HG03354 (cell line): ENCODE measurements around the gene SENP6.
A peak's percentile ranks its signal among the peaks of the same experiment; 100 is the strongest.

Experiments
- ATAC-seq: cut with Tn5 transposase; IDR thresholded peaks from one replicate; pipeline ENCODE4 v1.9.1; 2021; ENCODE audit warnings: mild to moderate bottlenecking; ENCODE audit not compliant: unreplicated experiment, poor library complexity, severe bottlenecking

The SENP6 gene

DNA sequence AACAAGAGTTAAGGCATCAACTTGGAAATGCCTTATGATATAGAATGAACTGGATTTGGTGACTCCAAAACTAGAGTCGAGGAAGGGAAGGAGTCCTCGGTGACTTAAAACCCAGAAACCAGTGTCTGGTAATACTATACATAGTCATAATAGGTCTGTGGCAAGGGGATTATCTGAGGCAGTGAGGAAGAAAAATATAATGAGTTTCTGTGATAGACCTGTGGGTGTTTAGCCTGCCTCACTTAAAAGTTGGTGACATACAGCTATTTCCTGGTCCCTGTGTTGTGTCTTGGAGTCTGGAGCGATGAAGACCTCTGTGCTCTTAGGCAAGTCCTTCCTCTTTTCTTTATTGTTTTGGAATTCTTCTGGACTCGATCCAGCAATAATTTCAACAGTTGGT, 142.3 kb downstream of the SENP6 start:
- ATAC-seq: no peak

DNA sequence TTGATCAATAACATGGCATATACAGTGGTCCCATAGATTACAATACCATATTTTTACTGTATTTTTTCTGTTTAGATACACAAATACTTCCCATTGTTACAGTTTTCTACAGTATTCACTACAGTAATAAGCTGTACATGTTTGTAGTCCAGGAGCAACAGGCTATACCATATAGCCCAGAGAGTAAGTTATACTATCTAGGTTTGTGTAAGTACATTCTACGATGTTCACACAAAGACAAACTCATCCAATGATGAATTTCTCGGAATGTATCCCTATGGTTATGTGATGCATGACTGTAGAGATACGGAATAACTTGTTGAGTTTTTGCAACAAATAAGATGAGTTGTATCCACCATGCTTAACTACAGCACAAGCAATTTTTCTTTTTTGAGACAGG, 143.7 kb downstream of the SENP6 start:
- no peak for ATAC-seq

DNA sequence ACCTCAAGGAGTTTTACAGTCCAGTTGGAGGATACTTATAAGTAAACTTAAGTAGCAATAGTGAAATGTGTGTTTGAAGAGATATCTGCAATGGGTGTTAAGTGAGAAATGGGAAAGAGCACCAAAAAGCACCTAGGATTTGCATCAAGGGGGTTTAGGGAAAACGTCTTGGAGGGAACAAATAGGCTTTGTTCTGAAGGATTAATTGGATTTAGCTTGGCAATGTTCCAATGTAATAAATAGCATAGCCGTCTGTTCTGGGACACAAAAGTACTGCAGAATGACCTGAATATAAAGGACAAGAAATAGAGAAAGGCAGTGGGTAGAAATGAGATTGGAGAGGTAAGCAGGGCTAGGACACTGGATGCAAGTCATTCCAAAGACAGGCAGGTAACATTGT, 144.5 kb downstream of the SENP6 start:
- no peak for ATAC-seq

DNA sequence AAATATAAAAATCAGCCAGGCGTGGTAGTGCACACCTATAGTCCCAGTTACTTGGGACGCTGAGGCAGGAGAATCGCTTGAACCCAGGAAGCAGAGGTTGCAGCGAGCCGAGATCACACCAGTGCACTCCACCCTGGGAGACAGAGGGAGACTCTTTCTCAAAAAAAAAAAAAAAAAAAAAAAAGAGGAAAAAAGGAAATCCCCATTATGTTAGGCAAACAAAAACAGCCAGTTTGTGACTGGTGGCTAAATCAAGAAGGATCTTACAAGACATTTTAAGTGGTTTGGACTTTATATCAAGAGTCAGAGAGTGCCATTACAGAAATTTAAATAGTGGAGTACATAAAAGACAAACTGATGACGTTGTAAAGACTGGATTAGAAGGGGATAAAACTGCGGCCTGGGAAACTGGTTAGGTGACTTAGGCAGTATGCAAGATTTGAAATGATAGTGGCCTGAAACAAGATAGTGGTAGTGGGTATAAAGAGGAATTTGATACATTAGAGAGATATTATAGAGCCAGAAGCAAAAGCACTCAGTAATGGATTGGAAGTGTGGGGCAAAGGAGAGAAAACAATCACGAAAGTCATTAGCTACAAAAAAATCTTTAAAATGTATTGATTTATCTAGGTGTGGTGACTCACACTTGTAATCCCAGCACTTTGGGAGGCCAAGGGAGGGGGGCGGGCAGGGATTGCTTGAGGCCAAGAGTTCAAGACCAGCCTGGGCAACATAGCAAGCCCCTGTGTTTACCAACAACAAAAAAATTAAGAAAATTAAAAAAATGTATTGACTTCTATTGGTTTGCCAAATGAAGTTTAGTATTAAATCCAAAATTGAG, 145.7 kb downstream of the SENP6 start:
- ATAC-seq: no peak

DNA sequence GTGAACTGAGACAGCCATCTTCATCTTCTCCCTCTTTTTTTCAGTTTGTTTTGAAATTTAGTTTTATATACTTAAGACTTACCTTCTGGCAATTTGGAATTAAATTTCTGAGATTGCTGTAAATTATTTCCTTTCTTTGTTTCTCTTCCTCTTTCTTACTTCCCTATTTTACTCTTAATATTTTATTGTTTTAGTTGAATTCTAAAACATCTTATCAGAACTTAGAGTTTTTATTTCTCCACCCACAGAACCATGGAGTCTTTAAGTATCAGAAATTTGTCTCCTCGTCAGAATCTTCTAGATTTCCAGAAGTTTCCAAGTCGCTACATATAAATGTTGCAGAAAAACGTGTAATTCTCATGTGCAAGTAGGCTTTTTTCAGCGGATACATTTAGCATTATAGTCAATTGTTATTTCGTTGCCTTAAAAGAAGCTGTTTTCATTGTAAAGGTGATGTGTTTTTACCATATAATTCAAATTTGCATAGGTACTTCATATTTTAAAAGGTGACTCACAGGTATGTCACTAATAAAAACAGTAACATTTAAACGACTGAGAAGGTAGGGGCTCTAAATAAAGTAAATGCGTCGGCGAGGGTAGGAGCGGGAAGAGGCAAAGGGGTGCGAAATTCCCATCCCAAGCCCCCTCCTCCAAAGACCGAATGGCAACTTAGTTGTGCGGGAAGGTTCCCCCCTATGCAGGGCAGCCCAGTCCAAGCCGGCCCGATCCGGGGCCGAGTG, 146.5 kb downstream of the SENP6 start:
- peak; percentile 21 for ATAC-seq

DNA sequence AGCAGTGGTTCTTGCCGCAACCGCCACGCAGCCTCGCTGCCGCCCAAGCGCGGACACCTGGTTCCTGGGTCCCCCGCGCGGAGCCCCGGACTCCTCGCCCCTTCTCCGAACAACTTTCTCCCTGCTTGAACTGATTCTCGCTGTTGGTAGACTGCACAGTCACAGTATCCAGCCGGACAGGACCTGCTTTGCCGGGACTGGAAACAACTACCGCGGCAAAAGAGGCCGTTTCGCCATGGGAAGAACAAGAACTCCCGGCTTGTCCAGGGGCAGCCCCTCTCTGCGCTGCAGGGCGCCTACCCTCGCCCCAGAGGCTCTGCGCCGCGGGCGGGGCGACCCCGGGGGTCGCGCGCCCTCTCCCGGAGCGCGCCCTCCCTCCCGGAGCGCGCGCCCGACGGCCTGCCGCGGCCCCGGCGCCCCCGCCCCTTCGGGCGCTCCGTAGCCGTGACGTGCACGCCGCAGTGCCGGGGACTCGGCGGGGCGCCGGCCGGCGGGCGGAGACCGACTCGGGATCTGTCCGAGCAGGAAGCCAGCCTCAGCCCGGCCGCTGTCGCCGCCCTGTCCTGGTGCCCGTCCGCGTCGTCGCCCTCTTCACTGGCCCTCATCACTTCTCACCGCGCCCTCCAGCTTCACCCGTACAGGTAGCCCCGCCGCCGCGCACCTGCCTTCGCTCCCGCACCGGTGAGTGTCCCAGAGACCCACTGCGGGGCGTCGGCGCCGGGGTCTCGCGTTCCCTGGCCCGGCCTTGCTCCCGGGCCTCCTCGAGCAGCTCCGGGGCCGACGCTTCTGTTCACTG, 147.3 kb downstream of the SENP6 start, which contains the start of gene MYO6:
Gene MYO6, plus strand, starts transcription at position 497 of the 796 bp plus-strand sequence. CDS start 68,309 bp downstream, outside the sequence.
- ATAC-seq: peak; percentile 77

DNA sequence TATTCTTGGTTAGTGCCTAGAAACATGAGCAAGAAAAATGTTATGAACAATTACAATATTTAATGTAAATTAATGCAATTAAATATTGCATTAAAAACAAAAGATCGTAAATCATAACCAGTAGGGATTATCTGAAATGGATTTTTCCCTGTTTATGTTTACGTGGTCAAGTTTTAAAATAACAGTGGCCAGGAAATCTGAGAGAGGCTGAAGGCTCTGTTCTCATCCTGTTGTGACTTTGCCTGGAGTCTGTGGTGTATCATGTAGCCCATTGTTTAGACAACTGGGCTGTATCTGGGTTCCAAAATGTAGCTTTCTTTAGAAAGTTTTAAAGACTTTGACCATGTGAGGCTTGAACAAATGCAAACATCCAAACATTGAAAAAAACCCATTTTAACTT, 149.8 kb downstream of the SENP6 start:
- no peak for ATAC-seq

DNA sequence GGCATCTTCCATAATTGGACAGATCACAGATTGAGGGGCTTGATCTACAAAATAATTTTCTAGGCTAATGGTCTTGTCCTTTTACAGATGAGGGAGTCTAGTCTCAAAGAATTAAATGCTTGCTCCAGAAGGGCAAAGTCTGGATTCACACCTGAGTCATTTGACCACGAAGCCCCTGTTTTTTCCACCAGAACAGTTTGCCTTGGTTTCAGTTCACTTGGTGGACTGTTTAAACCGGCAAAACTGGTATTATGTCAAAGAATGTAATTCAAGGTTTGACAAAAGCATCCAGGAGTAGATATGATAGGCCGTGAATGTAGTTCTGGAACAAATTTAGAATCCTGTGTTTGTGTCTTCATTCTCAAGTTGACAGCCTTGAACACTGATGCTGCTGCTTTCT, 150.7 kb downstream of the SENP6 start:
- ATAC-seq: no peak

DNA sequence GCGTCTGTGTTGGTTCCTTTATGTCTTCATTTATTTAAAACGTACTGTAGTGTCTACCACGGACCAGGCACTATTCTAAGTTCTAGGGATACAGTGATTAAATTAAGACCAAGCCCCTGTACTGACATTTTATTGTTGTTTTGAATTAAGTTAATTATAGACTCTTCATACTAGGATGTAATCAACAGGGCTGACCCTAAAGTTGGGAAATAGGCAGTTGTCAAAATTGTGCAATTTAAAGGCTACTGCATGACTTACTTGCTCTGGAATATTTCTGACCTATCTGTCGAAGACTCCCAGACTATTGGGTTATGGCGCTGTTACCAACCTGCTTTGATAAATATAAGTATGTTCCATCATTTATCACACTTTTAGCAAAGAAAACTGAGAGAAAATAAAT, 154.0 kb downstream of the SENP6 start:
- no peak for ATAC-seq

DNA sequence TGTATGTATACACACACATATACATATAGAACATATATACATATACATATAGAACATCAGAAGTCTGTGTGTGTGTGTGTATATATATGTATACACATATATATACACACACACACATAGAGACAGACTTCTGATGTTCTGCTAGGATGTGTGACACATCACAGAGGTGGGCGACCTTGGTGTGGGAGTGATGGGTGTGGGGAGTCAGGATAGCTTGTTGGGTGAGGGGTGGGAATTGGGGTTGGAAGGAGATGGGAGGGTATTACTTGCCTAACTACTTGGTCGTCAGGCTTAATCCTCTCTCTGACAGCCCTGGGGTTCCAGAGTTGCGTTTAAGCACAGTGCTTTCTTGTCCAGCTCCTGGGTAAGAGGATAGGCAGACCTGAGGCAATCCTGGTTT, 155.6 kb downstream of the SENP6 start:
- no peak for ATAC-seq

DNA sequence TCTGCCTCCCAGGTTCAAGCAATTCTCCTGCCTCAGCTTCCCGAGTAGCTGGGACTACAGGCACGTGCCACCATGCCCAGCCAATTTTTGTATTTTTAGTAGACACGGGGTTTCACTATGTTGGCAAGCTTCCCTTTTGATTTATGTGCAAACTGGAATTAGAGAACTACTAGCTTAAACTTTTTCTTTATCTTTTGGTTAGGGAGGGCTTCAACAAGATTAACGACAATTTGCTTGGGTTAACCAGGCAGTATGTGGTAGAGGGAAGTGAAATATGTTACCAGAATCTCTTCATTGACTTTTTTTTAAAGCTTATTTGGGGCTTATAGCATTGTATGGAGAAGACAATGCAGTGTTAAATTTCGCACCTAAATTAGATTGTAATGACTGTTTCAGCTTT, 156.4 kb downstream of the SENP6 start:
- no peak for ATAC-seq

DNA sequence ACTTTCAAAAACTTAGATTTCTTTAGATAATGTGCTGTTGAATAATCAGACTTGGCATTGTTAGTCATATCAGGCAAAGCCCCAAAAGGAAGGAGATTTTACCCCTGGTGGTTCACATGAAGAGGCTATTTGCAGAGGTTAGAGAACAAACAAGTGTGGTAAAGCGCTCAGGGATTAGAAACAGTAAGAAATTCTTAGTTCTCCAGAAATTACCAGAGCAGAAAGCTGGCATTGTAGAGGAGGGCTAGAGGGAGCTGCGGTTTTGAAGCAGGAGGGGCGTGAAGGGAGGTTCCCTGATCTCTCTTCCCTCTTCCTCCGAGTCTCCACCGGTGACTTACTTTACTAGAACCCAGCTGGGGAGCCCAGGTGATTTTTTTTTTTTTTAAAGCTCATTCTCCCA, 157.5 kb downstream of the SENP6 start:
- ATAC-seq: peak; percentile 46

DNA sequence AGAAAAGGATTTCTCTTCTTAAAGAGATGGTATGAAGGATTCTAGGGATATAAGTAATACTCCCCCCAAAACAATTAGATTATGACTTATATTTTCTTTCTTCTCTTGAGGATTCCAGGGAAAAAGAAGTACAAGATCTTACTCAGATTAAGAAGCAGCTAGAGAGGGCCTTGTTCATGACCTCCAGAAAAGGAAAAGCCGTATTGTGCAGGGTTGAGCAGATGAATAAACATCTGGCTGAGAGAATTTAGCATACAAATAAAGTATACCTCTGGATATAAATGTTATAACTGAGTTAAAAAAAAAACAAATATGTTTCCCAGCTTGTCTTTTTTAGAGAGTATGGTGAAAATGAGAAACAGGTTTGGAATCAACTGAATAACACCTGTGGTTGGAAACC, 158.6 kb downstream of the SENP6 start:
- ATAC-seq: no peak

DNA sequence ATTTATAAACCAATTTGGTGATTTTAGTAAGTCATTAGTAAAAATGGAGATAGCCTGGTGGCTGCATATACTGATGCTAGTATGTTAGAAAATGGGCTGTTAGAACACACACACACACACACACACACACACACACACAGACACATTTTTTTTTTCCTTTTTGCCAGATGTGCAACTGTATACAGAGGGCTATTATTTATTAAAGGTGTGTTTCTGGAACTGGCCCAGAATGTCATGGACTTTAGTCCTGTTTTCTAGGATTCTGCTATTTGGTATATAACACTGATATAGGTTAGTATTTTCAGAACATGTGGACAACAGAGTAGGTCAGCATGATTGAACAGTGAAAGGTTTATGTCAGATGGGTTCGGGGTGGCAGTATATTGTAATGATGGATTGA, 159.8 kb downstream of the SENP6 start:
- no peak for ATAC-seq

DNA sequence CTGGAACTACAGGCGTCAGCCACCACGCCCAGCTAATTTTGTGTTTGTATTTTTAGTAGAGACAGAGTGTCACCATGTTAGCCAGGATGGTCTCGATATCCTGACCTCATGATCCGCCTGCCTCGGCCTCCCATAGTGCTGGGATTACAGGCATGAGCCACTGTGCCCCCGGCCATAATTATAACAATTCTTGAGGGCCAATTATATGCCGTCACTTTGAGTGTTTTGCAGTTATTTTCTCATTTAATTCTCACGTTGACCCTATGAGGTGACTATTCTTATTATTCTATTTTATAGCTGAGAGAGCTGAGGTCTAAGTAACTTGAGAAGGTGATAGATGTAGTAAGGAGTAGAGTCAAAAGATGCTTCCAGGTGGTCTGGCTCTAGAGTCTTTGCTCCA, 160.4 kb downstream of the SENP6 start:
- ATAC-seq: no peak

DNA sequence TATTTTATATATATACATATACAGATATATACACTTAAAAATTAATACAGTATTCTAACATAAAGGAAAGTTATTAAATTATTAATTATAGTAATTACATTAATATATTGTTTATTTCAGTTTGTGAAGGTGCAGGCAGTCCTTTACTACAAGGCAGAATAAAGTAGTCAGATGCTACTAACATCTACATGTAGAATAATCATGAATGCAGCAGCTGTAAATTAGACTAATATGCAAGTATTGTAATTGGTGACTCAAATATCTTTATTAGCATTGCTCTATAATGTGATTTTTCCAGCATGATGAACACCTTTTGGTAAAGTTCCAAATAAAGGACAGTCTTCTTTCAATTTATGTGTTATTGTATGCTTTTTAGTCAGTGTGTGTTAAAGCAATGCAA, 164.7 kb downstream of the SENP6 start:
- ATAC-seq: no peak
